Fibroblast of mammary gland (primary cell): ENCODE data around the gene PPP2R2B.

Source experiments
- DNase-seq: peaks from one replicate; pipeline ENCODE4 v3.0.0-alpha.2; 2010; ENCODE audit warnings: low read depth
- H3K4me3 ChIP-seq: 2 replicates; pipeline ENCODE4 v1.5.1; 2011; ENCODE audit warnings: low read depth, mild to moderate bottlenecking, low read length, moderate library complexity; ENCODE audit not compliant: control insufficient read depth
- TF ChIP-seq, protein P1 (sequence below): conservative IDR thresholded peaks from 2 replicates; pipeline ENCODE4 v1.5.1; 2011; ENCODE audit warnings: low read depth, low read length, inconsistent platforms; ENCODE audit not compliant: control insufficient read depth, insufficient read depth

The PPP2R2B gene

DNA sequence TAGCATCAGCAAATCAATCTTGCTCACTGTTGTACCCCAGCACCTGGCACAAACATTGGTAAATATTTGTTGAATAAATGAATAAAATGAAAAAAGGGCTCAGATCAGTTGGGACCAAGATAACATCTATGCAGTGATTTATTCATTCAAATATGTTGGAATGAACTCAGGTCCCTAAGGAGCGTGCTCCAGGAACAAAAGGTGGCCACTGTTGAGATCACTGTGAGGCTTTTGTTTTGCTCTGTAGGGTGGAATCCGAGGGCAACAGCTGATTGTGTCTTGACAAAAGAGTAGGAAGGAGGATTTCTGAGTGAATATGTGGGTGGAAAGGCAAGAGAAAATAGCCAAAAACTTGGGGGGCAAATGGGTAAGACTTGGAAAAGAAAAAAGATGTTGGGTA lies 89.7 kb downstream of the PPP2R2B start:
- no peak for DNase-seq
- TF ChIP-seq, protein P1, sequence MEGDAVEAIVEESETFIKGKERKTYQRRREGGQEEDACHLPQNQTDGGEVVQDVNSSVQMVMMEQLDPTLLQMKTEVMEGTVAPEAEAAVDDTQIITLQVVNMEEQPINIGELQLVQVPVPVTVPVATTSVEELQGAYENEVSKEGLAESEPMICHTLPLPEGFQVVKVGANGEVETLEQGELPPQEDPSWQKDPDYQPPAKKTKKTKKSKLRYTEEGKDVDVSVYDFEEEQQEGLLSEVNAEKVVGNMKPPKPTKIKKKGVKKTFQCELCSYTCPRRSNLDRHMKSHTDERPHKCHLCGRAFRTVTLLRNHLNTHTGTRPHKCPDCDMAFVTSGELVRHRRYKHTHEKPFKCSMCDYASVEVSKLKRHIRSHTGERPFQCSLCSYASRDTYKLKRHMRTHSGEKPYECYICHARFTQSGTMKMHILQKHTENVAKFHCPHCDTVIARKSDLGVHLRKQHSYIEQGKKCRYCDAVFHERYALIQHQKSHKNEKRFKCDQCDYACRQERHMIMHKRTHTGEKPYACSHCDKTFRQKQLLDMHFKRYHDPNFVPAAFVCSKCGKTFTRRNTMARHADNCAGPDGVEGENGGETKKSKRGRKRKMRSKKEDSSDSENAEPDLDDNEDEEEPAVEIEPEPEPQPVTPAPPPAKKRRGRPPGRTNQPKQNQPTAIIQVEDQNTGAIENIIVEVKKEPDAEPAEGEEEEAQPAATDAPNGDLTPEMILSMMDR, result no peak
- H3K4me3 ChIP-seq, result no peak overlapping the region

DNA sequence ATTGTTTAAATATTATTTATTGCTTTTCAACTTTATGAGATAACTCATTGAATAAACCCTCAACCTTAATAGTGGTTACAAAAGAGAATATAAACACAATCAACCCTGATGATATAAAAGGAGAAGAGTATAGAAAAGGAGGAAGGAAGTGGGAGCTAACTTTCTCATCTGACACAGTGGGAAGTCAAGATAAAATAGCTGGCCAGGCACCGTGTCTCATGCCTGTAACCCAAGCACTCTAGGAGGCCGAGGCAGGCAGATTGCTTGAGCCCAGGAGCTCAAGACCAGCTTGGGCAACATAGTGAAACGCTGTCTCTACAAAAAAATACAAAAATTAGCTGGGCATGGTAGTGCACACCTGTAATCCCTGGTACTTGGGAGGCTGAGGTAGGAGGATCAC lies 93.5 kb downstream of the PPP2R2B start:
- TF ChIP-seq, protein P1, result no peak

DNA sequence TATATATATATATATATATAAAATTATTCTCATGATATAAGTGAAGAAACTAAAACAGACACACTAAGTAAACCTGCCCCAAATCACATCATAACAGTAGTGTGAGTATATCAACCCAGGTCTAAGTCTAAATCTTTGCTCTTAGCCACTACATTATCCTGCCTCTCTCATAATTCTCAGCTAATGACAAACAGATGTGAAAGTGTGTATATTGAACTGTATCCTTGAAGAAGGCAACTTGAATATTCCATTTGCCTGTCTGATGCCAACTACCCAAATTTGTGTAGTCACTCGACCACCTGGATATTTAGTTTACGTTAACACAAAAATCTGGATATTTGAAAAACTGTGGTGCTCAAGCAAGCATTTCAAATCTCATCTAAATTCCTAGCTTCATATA lies 97.4 kb downstream of the PPP2R2B start:
- H3K4me3 ChIP-seq, result no peak overlapping the region
- TF ChIP-seq, protein P1, result no peak
- no peak for DNase-seq

More for the DNA sequence above, 93.5 kb downstream of the PPP2R2B start:
- H3K4me3 ChIP-seq, result no peak overlapping the region
- no peak for DNase-seq

DNA sequence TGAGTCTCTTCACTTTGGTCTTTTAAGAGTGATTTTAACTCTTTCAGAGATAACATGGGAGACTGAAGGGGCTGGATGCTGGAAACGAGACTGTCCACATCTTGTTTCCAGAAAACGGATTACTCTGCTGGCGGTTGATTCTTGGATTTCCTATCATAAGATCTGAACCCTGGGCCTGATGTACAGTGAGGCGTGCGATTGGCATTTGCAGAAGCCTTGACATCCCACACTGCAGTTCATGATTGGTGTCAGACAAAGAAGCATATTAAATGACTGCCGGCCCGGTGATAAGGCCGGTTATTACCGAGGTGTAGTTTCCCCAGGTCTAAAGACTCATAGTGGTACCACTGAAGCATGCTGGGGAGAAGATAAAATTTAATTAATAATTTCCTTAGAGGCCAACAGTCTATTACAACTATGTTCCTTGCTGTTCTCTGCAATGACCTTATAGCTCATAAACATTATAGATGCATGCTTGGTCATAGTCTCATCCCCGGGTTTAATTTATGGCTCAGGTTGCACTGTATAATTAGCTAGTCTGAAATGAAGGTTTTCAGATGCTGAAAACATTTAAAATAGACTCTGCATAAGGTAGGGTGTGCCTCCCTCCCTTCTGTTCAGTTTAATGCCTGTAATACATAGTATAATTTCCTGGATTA lies 99.2 kb downstream of the PPP2R2B start:
- TF ChIP-seq, protein P1, result no peak
- no peak overlapping the region for H3K4me3 ChIP-seq
- DNase-seq, result no peak

DNA sequence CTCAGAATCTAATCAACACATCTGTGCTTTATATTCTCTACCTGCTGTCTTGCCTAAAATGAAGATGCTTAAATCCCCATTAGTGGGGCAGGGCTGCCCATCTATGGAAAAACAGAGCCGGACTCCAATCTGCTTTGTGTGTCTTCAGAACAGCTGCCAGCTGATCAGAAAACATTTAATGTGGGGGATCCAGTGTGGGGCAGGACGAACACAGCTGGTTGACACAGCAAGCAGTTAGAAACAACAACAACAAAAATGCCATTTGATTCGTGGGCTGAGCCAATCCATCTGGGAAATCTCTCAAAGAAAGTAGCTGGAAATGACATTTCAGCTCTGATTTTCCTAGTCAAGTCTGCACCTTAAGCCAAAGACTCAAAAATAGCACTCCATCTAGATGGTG lies 99.8 kb downstream of the PPP2R2B start:
- no peak overlapping the region for H3K4me3 ChIP-seq
- DNase-seq, result no peak
- TF ChIP-seq, protein P1, result no peak

DNA sequence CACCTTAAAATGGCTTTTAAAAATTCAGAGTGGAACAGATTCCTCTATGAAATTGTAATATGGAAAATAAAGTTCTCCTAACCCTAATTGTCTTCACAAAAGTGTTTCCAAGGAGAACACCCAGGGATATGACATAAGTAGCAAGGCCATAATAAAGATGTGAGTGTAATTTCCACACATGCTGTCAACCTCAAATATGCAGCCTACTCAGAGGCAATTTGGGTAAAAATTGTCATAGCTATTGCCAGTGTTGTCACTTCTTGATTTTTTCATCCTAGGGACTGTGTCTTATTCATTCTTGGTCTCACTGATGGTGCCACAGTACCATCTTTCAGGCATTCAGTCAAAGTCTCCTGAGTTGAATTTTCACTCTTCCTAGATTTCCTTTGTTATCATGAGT lies 100.3 kb downstream of the PPP2R2B start:
- no peak for DNase-seq
- H3K4me3 ChIP-seq, result no peak overlapping the region
- TF ChIP-seq, protein P1, result no peak
